Activated CD8-positive, alpha-beta memory T cell treated with anti-CD3 and anti-CD28 coated beads, Interleukin-2, amount 10 ng/mL, durations not matched to agents 7 days and 5 days (primary cell): Measurements from ENCODE around the gene NMNAT2. TPM values are rescaled to one million over a fixed set of nuclear protein-coding genes. Genes with fewer than 3 reads are reported as not detected.

Experiments used
- ATAC-seq: fragments of 150-1000 bp; cut with Tn5 transposase; one replicate; pipeline ENCODE4 v1.10.0; 2021; ENCODE audit warnings: moderate library complexity
- CTCF ChIA-PET: fragments of 350-600 bp; sonication (Branson Sonifier 250); formaldehyde crosslinking; loops from one replicate; lab custom pipeline; 2021; ENCODE audit warnings: antibody characterized with exemption; lab: Charles Lee
- DNase-seq: peaks from one replicate; pipeline ENCODE4 v3.0.0-alpha.2; 2020
- H3K27ac Mint-ChIP-seq: one replicate; pipeline ENCODE4 v1.8.0; 2021; ENCODE audit warnings: mild to moderate bottlenecking, mixed read lengths
- H3K27me3 Mint-ChIP-seq: one replicate; pipeline ENCODE4 v1.8.0; 2021; ENCODE audit warnings: mixed read lengths
- H3K36me3 Mint-ChIP-seq: one replicate; pipeline ENCODE4 v1.8.0; 2021; ENCODE audit warnings: mild to moderate bottlenecking, mixed read lengths
- H3K4me1 Mint-ChIP-seq: one replicate; pipeline ENCODE4 v1.8.0; 2021; ENCODE audit warnings: mixed read lengths
- H3K4me3 Mint-ChIP-seq: one replicate; pipeline ENCODE4 v1.8.0; 2021; ENCODE audit warnings: mild to moderate bottlenecking, moderate library complexity, mixed read lengths
- H3K9me3 Mint-ChIP-seq: one replicate; pipeline ENCODE4 v1.8.0; 2022; ENCODE audit warnings: low read depth, mixed read lengths
- total RNA-seq, 2 experiments: library from RNA; stranded (reverse); gene quantifications; one replicate each; pipeline ENCODE4 v1.2.3, GENCODE V29; 2021

The NMNAT2 gene
- total RNA-seq, 2 experiments from 2014 or later = not detected

DNA sequence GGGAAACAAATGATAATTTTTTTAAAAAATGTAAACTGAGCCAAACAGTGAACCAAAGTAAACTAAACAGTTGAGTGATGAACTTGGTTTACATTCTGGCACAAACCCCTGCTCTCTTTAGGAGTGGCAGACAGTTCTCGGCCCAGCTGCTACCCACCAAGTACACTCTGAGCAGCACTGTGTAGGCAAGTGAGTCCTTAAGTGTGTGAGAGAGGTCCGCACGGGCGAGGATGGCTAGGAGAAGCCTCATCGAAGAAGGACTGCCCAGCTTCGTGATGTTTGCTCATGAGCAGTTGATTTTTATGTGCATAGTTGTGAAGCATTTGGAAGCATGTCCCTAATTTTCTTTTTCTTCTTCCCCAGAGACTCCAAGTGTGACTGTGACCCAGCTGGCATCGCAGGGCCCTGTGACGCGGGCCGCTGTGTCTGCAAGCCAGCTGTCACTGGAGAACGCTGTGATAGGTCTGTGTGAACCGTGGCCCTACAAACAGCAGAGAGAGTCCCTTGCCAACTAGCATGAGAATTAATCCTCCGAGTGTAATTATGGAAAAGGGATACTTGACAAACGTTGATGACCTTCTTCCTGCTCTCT lies 200.1 kb downstream of the NMNAT2 start:
- Mint-ChIP-seq H3K27me3 (peaks cover 15% of the 10 kb centered on the region), H3K4me1 (peaks cover 10% of the 10 kb centered on the region), H3K4me3 (no peak overlapping the region), H3K9me3 (no peaks in the 10 kb centered on the region), H3K36me3 (no peaks in the 10 kb centered on the region), H3K27ac (no peak overlapping the region)
- DNase-seq (no peak), ATAC-seq (no peak)
- CTCF ChIA-PET = no interaction called here

GRCh38 chr1:183215936-183216335 lies 202.2 kb downstream of the NMNAT2 start:
- Mint-ChIP-seq H3K36me3 (no peaks in the 10 kb centered on the region), H3K4me1 (peaks cover 10% of the 10 kb centered on the region), H3K9me3 (no peaks in the 10 kb centered on the region), H3K27ac (no peak overlapping the region), H3K4me3 (no peak overlapping the region), H3K27me3 (peaks cover 25% of the 10 kb centered on the region)
- CTCF ChIA-PET = no interaction called here
- DNase-seq (no peak), ATAC-seq (no peak)

DNA sequence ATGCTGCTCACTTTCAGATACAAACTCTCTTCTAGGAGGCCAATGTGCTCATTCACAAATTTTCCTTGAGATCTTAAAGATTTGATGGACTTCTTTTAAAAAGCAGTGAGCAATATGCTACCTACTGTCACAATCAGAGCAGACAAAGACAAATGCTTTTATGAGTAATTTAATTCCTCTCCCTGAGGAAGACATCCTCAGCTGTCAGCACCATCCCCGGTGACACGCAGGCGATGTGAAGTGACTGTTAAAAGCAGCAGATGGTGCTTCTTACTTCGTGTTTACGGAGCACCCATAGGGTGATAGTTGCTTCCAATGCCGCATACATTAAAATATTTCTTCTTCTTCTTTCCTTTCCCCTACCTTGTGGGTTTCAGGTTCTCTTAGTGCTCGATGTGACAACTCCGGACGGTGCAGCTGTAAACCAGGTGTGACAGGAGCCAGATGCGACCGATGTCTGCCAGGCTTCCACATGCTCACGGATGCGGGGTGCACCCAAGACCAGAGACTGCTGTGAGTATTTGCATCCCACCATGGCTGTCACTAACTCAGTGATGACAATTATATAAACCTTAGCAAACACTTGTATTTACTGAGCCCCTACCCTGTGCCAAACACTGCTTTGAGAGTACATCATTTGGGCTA lies 203.0 kb downstream of the NMNAT2 start:
- Mint-ChIP-seq H3K4me1 (peaks cover 10% of the 10 kb centered on the region), H3K9me3 (no peaks in the 10 kb centered on the region), H3K27me3 (peaks cover 28% of the 10 kb centered on the region), H3K27ac (no peak overlapping the region), H3K36me3 (no peaks in the 10 kb centered on the region), H3K4me3 (no peak overlapping the region)
- DNase-seq (no peak), ATAC-seq (no peak)
- CTCF ChIA-PET = no interaction called here

- Mint-ChIP-seq H3K36me3 (no peaks in the 10 kb centered on the region), H3K9me3 (no peaks in the 10 kb centered on the region), H3K27ac (no peak overlapping the region), H3K4me3 (no peak overlapping the region), H3K4me1 (peaks cover 10% of the 10 kb centered on the region), H3K27me3 (peaks cover 34% of the 10 kb centered on the region)
- DNase-seq = no peak
- no peak for ATAC-seq
- CTCF ChIA-PET = no interaction called here
These were observed 203.9 kb downstream of the NMNAT2 start for GRCh38 chr1:183214021-183214970.

DNA sequence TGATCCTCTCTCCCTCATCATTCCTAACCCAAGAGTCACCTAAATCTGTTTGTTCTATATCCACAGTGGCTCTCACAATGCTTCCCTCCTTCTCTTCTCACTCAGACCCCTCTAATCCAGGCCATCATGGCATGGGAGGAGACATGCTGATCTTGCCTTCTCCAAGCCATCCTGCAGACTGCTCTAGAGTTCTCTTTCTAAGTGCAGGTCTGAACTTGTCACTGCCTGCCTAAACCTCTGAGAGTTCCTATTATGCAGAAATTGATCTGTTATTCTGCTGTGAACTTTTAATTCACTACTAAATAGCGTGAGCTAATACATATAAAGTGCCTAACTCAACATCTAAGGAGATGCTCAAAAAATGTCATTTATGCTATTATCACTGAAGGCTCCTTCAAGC lies 205.3 kb downstream of the NMNAT2 start:
- H3K36me3 Mint-ChIP-seq = no peaks in the 10 kb centered on the region
- DNase-seq = no peak
- H3K9me3 Mint-ChIP-seq = no peaks in the 10 kb centered on the region
- peaks cover 34% of the 10 kb centered on the region for H3K27me3 Mint-ChIP-seq
- H3K4me1 Mint-ChIP-seq = peaks cover 4% of the 10 kb centered on the region
- no peak overlapping the region for H3K27ac Mint-ChIP-seq
- no peak for ATAC-seq
- H3K4me3 Mint-ChIP-seq = no peak overlapping the region
- CTCF ChIA-PET = no interaction called here

DNA sequence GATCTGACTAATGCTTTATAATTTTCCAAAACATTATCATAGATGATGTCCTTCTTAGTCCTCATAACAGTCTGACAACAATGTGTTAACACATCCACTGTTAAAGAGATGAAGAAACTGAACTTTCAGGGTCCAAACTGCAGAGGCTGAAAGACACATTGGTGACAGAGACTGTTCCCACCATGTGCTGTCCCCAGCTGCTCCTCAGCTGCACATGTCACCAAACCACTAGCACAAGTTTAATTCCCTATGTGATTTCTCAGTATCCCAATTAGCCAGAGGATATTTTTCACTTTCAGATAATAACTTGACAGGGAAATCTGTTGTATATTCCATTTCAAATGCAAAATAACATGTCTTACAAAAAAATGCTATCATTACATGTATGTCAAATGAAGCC lies 207.5 kb downstream of the NMNAT2 start:
- no peak for ATAC-seq
- CTCF ChIA-PET = no interaction called here
- Mint-ChIP-seq H3K27me3 (peaks cover 28% of the 10 kb centered on the region), H3K36me3 (no peaks in the 10 kb centered on the region), H3K9me3 (no peaks in the 10 kb centered on the region), H3K27ac (no peak overlapping the region), H3K4me3 (no peak overlapping the region), H3K4me1 (peaks cover 4% of the 10 kb centered on the region)
- DNase-seq = no peak

GRCh38 chr1:183209533-183210158 lies 208.5 kb downstream of the NMNAT2 start:
- CTCF ChIA-PET = no interaction called here
- no peak overlapping the region for H3K27ac Mint-ChIP-seq
- ATAC-seq (peak; percentile 60), DNase-seq (no peak)
- no peaks in the 10 kb centered on the region for H3K36me3 Mint-ChIP-seq
- H3K27me3 Mint-ChIP-seq = peaks cover 31% of the 10 kb centered on the region
- H3K4me3 Mint-ChIP-seq = no peak overlapping the region
- H3K4me1 Mint-ChIP-seq = peaks cover 4% of the 10 kb centered on the region
- no peaks in the 10 kb centered on the region for H3K9me3 Mint-ChIP-seq

DNA sequence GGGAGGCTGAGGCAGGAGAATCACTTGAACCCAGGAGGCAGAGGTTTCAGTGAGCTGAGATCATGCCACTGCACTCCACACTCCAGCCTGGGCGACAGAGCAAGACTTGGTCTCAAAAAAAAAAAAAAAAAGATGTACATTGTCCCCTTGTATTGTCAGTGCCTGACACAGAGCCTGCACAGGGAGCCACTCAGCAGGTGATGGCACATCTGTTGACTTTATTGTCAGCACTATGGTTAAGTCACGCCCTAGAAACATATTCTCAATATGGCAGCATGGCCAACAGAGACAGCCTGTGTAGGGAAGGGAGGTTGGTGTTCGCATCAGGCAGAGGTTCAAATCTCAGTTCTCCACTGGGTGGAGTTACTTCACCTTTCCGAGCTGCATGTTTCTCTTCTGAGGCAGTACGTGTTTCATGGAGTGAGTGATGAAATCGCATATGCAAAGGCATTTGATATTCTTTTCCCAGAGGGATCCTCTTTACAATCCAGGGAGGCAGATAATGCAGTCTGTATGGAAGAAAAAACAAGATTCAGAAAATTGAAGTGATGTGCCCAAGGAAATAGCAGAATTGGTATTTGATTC lies 211.6 kb downstream of the NMNAT2 start:
- Mint-ChIP-seq H3K9me3 (no peaks in the 10 kb centered on the region), H3K4me3 (no peak overlapping the region), H3K36me3 (no peaks in the 10 kb centered on the region), H3K27me3 (peaks cover 28% of the 10 kb centered on the region), H3K27ac (no peak overlapping the region), H3K4me1 (peaks cover 4% of the 10 kb centered on the region)
- CTCF ChIA-PET = interaction anchor here (0.6 to 1.1 kb wide), 2 partner anchors 11 to 29 kb away, joined by 3 read pairs; no protein-coding TSS in a partner anchor
- DNase-seq = no peak
- no peak for ATAC-seq

DNA sequence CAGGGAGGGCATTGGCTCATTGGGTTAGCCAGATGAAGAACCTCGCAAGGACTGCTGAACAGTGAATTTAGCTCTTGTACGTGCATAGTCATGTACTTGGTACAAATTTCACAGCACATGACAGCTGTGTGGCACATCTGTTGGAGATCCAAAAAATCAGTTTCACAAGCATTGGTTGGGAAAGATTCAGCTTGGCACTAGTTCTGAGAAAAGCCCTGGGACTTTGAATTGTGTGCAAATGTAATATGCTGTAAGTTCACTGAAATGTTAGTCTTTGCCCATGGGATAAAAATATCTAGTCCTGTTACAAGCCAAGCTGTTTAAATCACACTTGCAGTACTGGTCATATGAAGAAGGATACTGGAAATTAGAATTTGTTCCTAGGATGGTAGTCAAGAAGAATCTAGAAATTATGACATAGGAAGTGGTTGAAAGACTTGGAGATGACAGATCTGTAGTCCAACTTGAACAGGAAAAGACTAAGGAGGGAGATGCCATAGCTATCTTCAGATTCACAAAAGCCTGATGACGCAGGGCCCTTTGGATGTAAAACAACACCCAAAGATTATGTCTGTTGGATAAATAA lies 212.9 kb downstream of the NMNAT2 start:
- Mint-ChIP-seq H3K9me3 (no peaks in the 10 kb centered on the region), H3K4me3 (no peak overlapping the region), H3K27ac (no peak overlapping the region), H3K4me1 (peaks cover 4% of the 10 kb centered on the region), H3K27me3 (peaks cover 32% of the 10 kb centered on the region), H3K36me3 (no peaks in the 10 kb centered on the region)
- CTCF ChIA-PET = interaction anchor here (1.2 kb wide), 1 partner anchor 23 kb away, joined by 3 read pairs; no protein-coding TSS in a partner anchor
- DNase-seq = no peak
- no peak for ATAC-seq

- CTCF ChIA-PET = no interaction called here
- no peaks in the 10 kb centered on the region for H3K4me1 Mint-ChIP-seq
- H3K27ac Mint-ChIP-seq = no peak overlapping the region
- no peak for ATAC-seq
- H3K36me3 Mint-ChIP-seq = no peaks in the 10 kb centered on the region
- no peak overlapping the region for H3K4me3 Mint-ChIP-seq
- peaks cover 32% of the 10 kb centered on the region for H3K27me3 Mint-ChIP-seq
- DNase-seq = no peak
- H3K9me3 Mint-ChIP-seq = no peaks in the 10 kb centered on the region
These were observed 215.1 kb downstream of the NMNAT2 start for GRCh38 chr1:183203094-183203493.

DNA sequence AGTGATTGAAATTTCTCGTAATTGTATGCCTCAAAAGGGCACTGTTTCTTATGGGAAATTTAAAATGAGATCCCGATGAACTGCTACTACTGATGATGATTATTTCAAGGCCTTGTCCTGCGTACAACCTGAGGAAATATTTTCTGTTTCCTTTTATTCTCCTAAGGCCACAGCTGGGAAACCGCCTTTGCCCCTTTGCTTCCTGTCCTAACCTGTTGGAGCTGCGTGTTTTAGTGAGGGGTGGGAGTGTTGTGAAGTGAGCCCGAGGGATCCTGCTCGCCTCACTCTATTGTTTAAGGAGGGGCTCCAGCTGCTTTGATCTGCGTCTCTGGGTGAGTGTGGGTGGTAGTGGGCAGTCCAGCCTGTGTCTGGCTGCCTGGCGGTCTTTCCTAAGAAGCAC lies 217.7 kb downstream of the NMNAT2 start:
- Mint-ChIP-seq H3K27ac (no peak overlapping the region), H3K4me1 (peaks cover 2% of the 10 kb centered on the region), H3K27me3 (peaks cover 41% of the 10 kb centered on the region), H3K4me3 (no peak overlapping the region), H3K9me3 (no peaks in the 10 kb centered on the region), H3K36me3 (no peaks in the 10 kb centered on the region)
- ATAC-seq = no peak
- CTCF ChIA-PET = no interaction called here
- no peak for DNase-seq

DNA sequence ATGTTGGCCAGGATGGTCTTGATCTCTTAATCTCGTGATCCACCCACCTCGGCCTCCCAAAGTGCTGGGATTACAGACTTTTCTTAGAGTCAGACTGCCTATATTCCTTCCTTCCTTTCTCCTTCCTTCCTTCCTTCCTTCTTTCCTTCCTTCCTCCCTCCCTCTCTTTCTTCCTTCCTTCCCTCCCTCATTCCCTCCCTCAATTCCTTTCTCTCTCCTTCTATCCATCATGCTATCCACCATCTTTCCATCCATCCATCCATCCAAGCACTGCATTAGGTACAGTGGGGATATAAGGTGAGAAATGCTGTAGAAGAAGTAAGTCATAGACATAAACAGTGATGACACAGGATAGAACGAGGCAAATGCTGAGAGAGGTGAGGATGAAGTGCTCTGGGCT lies 218.9 kb downstream of the NMNAT2 start:
- Mint-ChIP-seq H3K4me1 (peaks cover 12% of the 10 kb centered on the region), H3K9me3 (no peaks in the 10 kb centered on the region), H3K36me3 (no peaks in the 10 kb centered on the region), H3K27me3 (peaks cover 36% of the 10 kb centered on the region), H3K4me3 (no peak overlapping the region), H3K27ac (no peak overlapping the region)
- ATAC-seq (no peak), DNase-seq (no peak)
- CTCF ChIA-PET = no interaction called here

DNA sequence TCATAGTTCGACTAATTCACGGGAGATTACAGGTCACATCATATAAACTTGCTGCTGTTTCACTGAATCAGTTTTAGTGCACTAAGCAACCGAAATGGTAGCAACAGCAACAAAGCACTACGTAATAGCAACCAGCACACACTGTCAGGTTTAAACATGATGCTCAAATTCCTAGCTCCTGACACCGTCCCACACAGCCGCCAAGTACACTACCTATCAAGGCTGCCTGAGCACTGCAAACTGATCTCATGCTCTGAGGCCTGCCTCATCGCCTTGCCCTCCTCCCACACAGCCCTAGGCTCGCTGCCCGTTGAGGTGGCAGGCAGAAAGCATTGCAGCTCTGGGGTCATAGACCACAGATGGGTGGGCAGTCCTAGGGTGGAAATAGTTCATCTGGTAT lies 219.7 kb downstream of the NMNAT2 start:
- Mint-ChIP-seq H3K4me1 (peaks cover 16% of the 10 kb centered on the region), H3K27ac (no peak overlapping the region), H3K4me3 (no peak overlapping the region), H3K27me3 (peaks cover 34% of the 10 kb centered on the region), H3K36me3 (no peaks in the 10 kb centered on the region), H3K9me3 (no peaks in the 10 kb centered on the region)
- CTCF ChIA-PET = no interaction called here
- ATAC-seq = no peak
- no peak for DNase-seq
